NCI-H1436 treated with DMSO at 0.1 percent for 48 hours (cell line): ENCODE data around the gene KANK4.

Experiments used
- DNase-seq: peaks from one replicate; lab custom pipeline; 2025; lab: John Stamatoyannopoulos, UW

KANK4 gene

GRCh38 chr1:62207187-62207586, 112.0 kb downstream of the KANK4 start:
- no peak for DNase-seq

DNA sequence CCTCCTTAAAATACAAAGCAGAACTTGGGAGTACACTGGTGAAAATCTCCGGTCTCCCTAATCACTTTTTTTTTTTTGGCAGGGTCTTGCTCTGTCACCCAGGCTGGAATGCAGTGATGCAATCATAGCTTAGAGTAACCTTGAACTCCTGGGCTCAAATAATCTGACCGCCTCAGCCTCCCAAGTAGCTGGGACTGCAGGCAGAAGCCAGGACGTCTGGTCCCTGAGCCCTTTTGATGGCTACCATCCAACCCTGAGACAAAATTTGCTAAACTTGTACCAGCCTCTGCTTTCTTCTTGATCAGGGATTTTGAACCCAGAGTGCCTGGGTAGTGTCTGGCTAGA, 120.5 kb downstream of the KANK4 start:
- no peak for DNase-seq

DNA sequence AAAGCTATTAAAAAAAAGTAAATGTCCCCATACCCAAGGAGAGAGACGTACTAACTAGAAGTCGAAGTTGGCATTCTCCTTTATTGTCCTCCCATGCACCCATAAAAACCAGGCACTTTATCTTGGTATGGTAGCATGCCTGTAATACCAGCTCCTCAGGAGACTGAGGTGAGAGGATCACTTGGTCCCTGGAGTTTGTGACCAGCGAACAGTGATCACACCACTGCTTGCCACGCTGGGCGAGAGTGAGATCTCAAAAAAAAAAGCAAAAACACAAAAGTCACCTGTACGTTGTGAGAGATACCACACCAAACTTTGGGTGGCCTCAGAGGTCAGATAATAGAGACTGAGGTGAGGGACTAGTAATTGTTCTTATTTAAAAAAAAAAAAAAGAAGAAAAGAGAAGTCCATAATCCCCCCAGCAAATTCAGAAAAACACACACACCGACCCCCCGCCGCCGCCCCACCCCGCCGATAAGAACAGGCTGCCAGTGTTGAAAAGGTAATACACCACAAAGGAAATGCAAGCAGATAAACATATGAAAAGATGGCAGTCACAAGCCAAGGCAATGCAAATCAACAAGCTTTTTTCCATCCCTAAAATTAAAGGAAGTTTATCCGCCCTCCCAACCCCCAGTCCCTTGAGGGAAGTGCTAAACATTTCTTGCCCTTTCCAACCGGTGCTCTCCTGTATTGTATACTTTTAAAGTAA, 121.0 kb downstream of the KANK4 start:
- DNase-seq = no peak

DNA sequence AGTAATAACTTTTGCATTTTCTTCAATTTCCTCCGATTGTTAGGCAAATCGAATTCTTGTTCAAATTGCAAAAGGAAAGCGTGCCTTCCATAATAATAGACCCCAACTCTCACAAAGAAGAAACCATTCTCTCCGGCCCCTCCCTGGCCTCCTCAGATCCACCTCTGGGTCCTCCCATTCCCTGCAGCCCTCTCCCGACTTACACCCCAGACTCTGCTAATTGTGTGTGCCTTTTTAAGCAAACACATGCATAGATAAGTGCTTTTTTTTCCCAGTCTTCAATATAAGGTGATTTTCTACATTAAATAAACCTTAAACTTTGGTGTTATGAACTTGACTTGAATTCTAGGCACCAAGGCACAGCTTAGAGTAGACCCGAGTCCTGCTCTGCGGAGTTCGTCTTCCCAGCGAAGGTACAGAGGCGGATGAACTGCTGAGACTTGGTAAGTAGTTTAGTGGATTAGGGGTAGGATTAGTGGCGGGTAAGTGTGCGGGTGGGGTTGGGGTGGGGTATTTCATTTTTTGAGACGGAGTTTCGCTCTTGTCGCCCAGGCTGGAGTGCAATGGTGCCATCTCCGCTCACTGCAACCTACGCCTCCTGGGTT, 123.0 kb downstream of the KANK4 start:
- no peak for DNase-seq

- DNase-seq = no peak
These were observed 124.3 kb downstream of the KANK4 start, which contains the start of gene L1TD1 for GRCh38 chr1:62194651-62195544. Gene L1TD1, plus strand, starts transcription at chr1:62194849. Its CDS starts 11,780 bp downstream, at chr1:62206629.

DNA sequence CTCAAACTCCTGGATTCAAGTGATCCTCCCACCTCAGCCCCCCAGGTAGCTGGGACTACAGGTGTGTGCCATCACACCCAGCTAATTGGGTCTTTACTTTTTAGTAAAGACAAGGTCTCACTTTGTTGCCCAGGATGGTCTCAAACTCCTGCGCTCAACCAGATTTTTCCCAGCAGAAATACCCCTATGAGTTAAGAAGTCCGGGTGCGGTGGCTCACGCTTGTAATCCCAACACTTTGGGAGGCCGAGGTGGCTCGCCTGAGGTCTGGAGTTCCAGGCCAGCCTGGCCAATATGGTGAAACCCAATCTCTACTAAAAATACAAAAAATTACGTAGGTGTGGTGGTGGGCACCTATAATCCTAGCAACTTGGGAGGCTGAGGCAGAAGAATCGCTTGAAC, 131.1 kb downstream of the KANK4 start:
- DNase-seq = no peak

- no peak for DNase-seq
These were observed 131.7 kb downstream of the KANK4 start for GRCh38 chr1:62187548-62187947.
